NT2/D1 (cell line): ENCODE data around the gene CHN2.

ENCODE experiments used
- DNase-seq: peaks from one replicate; pipeline ENCODE4 v3.0.0-alpha.2; 2011; ENCODE audit warnings: low read depth, low spot score
- H3K27me3 ChIP-seq: 2 replicates; pipeline ENCODE4 v1.6.0; 2011; ENCODE audit warnings: mild to moderate bottlenecking; ENCODE audit not compliant: insufficient read length, insufficient read depth
- H3K36me3 ChIP-seq: 2 replicates; pipeline ENCODE4 v1.6.1; 2011; ENCODE audit warnings: mild to moderate bottlenecking, low read length, mixed read lengths; ENCODE audit not compliant: insufficient read depth, insufficient read length
- H3K4me1 ChIP-seq: 2 replicates; pipeline ENCODE4 v1.5.1; 2011; ENCODE audit not compliant: insufficient read depth, insufficient read length
- H3K4me3 ChIP-seq: 2 replicates; pipeline ENCODE4 v1.5.1; 2011; ENCODE audit warnings: low read depth; ENCODE audit not compliant: insufficient read length
- H3K9ac ChIP-seq: 2 replicates; pipeline ENCODE4 v1.6.0; 2011; ENCODE audit warnings: low read depth; ENCODE audit not compliant: insufficient read length
- H3K9me3 ChIP-seq: 2 replicates; pipeline ENCODE4 v1.5.1; 2011; ENCODE audit warnings: mild to moderate bottlenecking, low read length; ENCODE audit not compliant: insufficient read depth
- SUZ12 ChIP-seq: IDR thresholded peaks from 2 replicates; pipeline ENCODE4 v1.6.1; 2011; ENCODE audit not compliant: insufficient read length, insufficient read depth; ENCODE audit errors: extremely low read depth
- YY1 ChIP-seq: IDR thresholded peaks from 2 replicates; pipeline ENCODE4 v1.6.1; 2011; ENCODE audit not compliant: insufficient read length, insufficient read depth
- ZNF274 ChIP-seq: IDR thresholded peaks from 2 replicates; pipeline ENCODE4 v1.6.1; 2011; ENCODE audit warnings: mild to moderate bottlenecking, low read depth, low read length

Gene CHN2

DNA sequence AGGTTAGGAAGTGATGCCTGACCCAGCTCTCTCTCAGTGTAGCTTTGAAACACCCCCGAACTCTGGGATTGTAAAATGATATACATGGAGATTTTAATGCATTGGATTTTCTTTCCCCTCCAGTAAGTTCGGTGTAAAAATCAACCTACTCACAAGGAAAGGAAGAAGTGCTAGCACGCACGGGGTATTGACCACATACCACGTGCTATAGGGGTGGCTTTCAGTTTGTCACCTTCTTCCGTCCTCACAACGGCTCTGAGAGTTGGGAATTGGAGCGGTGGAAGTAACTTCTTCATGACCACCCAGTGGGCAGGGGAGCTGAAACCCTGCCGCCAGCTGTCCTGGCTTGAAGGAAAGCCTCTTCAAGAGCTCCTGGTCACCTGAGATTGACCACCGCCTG lies 219.6 kb downstream of the CHN2 start:
- no peak for TF ChIP-seq ZNF274
- TF ChIP-seq SUZ12: no peak
- no peak for TF ChIP-seq YY1
- Histone ChIP-seq H3K9ac (no peak overlapping the region), H3K27me3 (no peaks in the 10 kb centered on the region), H3K4me3 (no peak overlapping the region), H3K36me3 (no peaks in the 10 kb centered on the region), H3K9me3 (no peaks in the 10 kb centered on the region), H3K4me1 (peaks cover 5% of the 10 kb centered on the region)
- no peak for DNase-seq

- no peak for TF ChIP-seq YY1
- no peak for TF ChIP-seq SUZ12
- TF ChIP-seq ZNF274: no peak
- Histone ChIP-seq H3K9me3 (no peaks in the 10 kb centered on the region), H3K27me3 (no peaks in the 10 kb centered on the region), H3K4me1 (peaks cover 5% of the 10 kb centered on the region), H3K9ac (no peak overlapping the region), H3K36me3 (no peaks in the 10 kb centered on the region), H3K4me3 (no peak overlapping the region)
- DNase-seq: no peak
These were observed 220.6 kb downstream of the CHN2 start for GRCh38 chr7:29415215-29415614.

DNA sequence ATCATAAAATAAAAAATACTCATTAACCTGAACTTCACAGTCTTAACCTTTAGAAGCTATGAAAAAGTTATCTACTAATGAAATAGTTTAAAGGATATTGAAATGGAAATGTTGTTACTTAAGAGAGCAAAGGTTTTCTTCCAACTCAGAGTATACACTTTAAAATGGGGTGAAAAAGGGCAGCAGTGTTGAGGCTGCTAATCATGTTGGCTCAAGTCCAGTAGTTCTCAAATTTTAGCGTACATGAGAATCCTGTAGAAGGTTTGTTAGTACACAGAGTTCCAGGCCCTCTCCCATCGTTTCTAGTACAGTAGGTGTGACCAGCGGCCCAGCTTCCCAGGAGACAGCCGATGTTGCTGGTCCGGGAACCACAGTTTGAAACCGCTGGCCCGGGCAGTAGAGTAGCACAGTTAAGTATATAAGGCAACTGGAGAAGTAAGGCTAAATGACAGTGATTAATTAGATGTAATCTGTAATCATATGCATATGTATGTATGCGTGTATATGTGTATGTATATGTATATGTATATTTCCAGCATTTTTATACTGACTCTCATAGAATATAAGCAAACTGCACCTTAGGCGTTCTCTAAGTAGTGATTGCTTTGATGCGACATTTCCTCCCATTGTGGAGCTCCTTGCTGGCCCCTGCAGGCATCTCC lies 221.8 kb downstream of the CHN2 start:
- no peak for TF ChIP-seq YY1
- no peak for TF ChIP-seq SUZ12
- no peak for TF ChIP-seq ZNF274
- no peak overlapping the region for H3K9ac ChIP-seq
- no peaks in the 10 kb centered on the region for H3K27me3 ChIP-seq
- no peak overlapping the region for H3K4me3 ChIP-seq
- H3K36me3 ChIP-seq: no peaks in the 10 kb centered on the region
- peaks cover 5% of the 10 kb centered on the region for H3K4me1 ChIP-seq
- no peaks in the 10 kb centered on the region for H3K9me3 ChIP-seq
- no peak for DNase-seq

GRCh38 chr7:29416938-29417305 lies 222.3 kb downstream of the CHN2 start:
- H3K4me1 ChIP-seq: peaks cover 5% of the 10 kb centered on the region
- no peak overlapping the region for H3K4me3 ChIP-seq
- TF ChIP-seq SUZ12 (no peak), ZNF274 (no peak), YY1 (no peak)
- H3K9me3 ChIP-seq: no peaks in the 10 kb centered on the region
- H3K27me3 ChIP-seq: no peaks in the 10 kb centered on the region
- DNase-seq: no peak
- H3K9ac ChIP-seq: no peak overlapping the region
- H3K36me3 ChIP-seq: no peaks in the 10 kb centered on the region

DNA sequence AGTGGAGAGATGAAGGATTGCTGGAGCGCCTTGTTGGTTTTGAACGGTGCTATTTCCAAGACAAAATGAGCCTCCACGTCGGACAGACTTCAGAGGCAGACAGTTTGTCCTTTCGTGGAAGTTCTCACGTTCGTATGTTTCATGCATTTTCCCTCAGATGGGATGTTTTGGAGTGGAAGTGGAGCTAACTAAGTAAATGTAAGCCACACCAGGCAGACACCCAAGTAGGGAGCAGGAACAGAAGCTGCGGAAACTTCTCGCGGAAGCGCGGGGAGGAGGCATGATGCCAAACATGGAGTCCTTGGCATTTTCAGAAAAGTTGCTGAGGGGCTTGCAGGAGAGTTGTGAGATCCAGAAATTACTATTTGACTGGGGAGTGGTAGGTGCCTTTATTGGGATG lies 223.5 kb downstream of the CHN2 start:
- Histone ChIP-seq H3K9ac (no peak overlapping the region), H3K4me1 (peaks cover 5% of the 10 kb centered on the region), H3K9me3 (no peaks in the 10 kb centered on the region), H3K4me3 (no peak overlapping the region), H3K27me3 (no peaks in the 10 kb centered on the region), H3K36me3 (no peaks in the 10 kb centered on the region)
- no peak for DNase-seq
- no peak for TF ChIP-seq YY1
- no peak for TF ChIP-seq SUZ12
- no peak for TF ChIP-seq ZNF274

DNA sequence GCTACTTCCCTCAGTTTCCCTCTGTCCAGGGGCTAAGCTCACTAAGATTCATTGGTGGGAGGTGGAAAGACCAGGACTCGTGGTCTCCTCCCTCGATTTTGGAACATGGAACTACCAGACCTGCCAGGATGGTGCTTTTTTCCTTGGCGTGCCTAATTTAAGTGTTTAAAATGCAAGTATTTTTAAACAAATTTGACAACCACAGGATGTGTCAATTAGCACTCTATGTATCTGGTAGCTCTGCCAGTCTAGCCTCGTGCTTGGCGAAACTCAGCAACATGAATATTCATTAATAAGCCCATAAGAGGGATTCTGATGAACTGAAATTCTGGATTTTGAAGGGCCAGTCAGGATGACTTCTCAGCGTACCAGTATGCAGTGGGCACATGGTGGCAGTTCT lies 224.1 kb downstream of the CHN2 start:
- Histone ChIP-seq H3K9ac (no peak overlapping the region), H3K9me3 (no peaks in the 10 kb centered on the region), H3K36me3 (no peaks in the 10 kb centered on the region), H3K4me3 (no peak overlapping the region), H3K4me1 (peaks cover 5% of the 10 kb centered on the region), H3K27me3 (no peaks in the 10 kb centered on the region)
- DNase-seq: no peak
- no peak for TF ChIP-seq SUZ12
- TF ChIP-seq ZNF274: no peak
- TF ChIP-seq YY1: no peak

DNA sequence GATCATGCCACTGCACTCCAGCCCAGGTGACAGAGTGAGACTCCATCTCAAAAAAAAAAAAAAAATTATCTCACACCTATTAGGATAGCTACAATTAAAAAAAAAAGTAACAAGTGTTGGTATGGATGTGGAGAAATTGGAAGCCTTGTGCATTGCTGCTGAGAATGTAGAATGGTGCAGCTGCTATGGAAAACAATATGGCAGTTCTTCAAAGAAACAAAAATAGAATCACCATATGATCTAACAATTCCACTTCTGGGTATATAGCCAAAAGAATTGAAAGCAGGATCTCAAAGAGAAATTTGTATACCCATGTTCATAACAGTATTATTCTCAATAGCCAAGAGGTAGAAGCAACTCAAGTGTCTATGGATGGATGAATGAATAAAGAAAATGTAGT lies 225.4 kb downstream of the CHN2 start:
- Histone ChIP-seq H3K9me3 (no peaks in the 10 kb centered on the region), H3K36me3 (no peaks in the 10 kb centered on the region), H3K4me3 (no peak overlapping the region), H3K9ac (no peak overlapping the region), H3K4me1 (peaks cover 5% of the 10 kb centered on the region), H3K27me3 (no peaks in the 10 kb centered on the region)
- TF ChIP-seq SUZ12: no peak
- no peak for TF ChIP-seq ZNF274
- TF ChIP-seq YY1: no peak
- no peak for DNase-seq
